Nephron progenitor cell (in vitro differentiated cells): ENCODE measurements around the gene NAA80.
A peak's percentile ranks its signal among the peaks of the same experiment; 100 is the strongest.

Experiments used
- DNase-seq: peaks from one replicate; pipeline ENCODE4 v3.0.0; 2021
- H3K27ac Mint-ChIP-seq: 2 replicates; pipeline ENCODE4 v1.8.0; 2021; ENCODE audit warnings: mild to moderate bottlenecking, moderate library complexity, mixed read lengths
- H3K27me3 Mint-ChIP-seq: 2 replicates; pipeline ENCODE4 v1.8.0; 2021; ENCODE audit warnings: mild to moderate bottlenecking, low read depth, mixed read lengths; ENCODE audit not compliant: poor library complexity
- H3K36me3 Mint-ChIP-seq: 2 replicates; pipeline ENCODE4 v1.8.0; 2021; ENCODE audit warnings: low read depth, mixed read lengths
- H3K4me1 Mint-ChIP-seq: 2 replicates; pipeline ENCODE4 v1.8.0; 2021; ENCODE audit warnings: mixed read lengths
- H3K4me3 Mint-ChIP-seq: 2 replicates; pipeline ENCODE4 v1.8.0; 2021; ENCODE audit warnings: mild to moderate bottlenecking, moderate library complexity, mixed read lengths
- H3K9me3 Mint-ChIP-seq: 2 replicates; pipeline ENCODE4 v1.8.0; 2021; ENCODE audit warnings: mild to moderate bottlenecking, moderate library complexity, mixed read lengths
- CTCF ChIP-seq: fragments of 200-600 bp; sonication (generic); IDR thresholded peaks from 2 replicates; pipeline ENCODE4 v1.5.0; 2021; ENCODE audit warnings: antibody characterized with exemption

Gene NAA80

GRCh38 chr3:50299929-50300680 lies 900 bp upstream of the NAA80 start:
- TF ChIP-seq CTCF = no peak
- Mint-ChIP-seq H3K4me3 (peak overlapping the region; percentile 96), H3K27ac (peak overlapping the region; percentile 54), H3K4me1 (peaks cover 29% of the 10 kb centered on the region), H3K36me3 (no peaks in the 10 kb centered on the region), H3K27me3 (peaks cover 5% of the 10 kb centered on the region), H3K9me3 (no peaks in the 10 kb centered on the region)
- no peak for DNase-seq

GRCh38 chr3:50299638-50299928 lies 378 bp upstream of the NAA80 start:
- TF ChIP-seq CTCF = no peak
- H3K27ac Mint-ChIP-seq = peak overlapping the region; percentile 95
- H3K4me3 Mint-ChIP-seq = peak overlapping the region; percentile 96
- no peaks in the 10 kb centered on the region for H3K9me3 Mint-ChIP-seq
- no peaks in the 10 kb centered on the region for H3K36me3 Mint-ChIP-seq
- H3K4me1 Mint-ChIP-seq = peaks cover 29% of the 10 kb centered on the region
- peaks cover 5% of the 10 kb centered on the region for H3K27me3 Mint-ChIP-seq
- no peak for DNase-seq

- no peak overlapping the region for H3K27ac Mint-ChIP-seq
- TF ChIP-seq CTCF = no peak
- H3K4me1 Mint-ChIP-seq = peaks cover 27% of the 10 kb centered on the region
- H3K36me3 Mint-ChIP-seq = no peaks in the 10 kb centered on the region
- H3K9me3 Mint-ChIP-seq = no peaks in the 10 kb centered on the region
- H3K27me3 Mint-ChIP-seq = peaks cover 5% of the 10 kb centered on the region
- no peak for DNase-seq
- peak overlapping the region; percentile 96 for H3K4me3 Mint-ChIP-seq
Observed at GRCh38 chr3:50297896-50298725, 1.1 kb downstream of the NAA80 start.

- Mint-ChIP-seq H3K27ac (no peak overlapping the region), H3K9me3 (no peaks in the 10 kb centered on the region), H3K4me3 (no peak overlapping the region), H3K36me3 (no peaks in the 10 kb centered on the region), H3K27me3 (peaks cover 5% of the 10 kb centered on the region), H3K4me1 (peaks cover 28% of the 10 kb centered on the region)
- no peak for TF ChIP-seq CTCF
- DNase-seq = no peak
Observed at GRCh38 chr3:50297384-50297775, 1.8 kb downstream of the NAA80 start.

- no peak for TF ChIP-seq CTCF
- Mint-ChIP-seq H3K4me1 (peaks cover 26% of the 10 kb centered on the region), H3K27ac (no peak overlapping the region), H3K36me3 (no peaks in the 10 kb centered on the region), H3K4me3 (no peak overlapping the region), H3K27me3 (peaks cover 5% of the 10 kb centered on the region), H3K9me3 (no peaks in the 10 kb centered on the region)
- DNase-seq = no peak
Observed at GRCh38 chr3:50296721-50297383, 2.4 kb downstream of the NAA80 start.
